22Rv1 (cell line): ENCODE measurements around the gene SLC43A1.
"Not testable (repeated sequence)": the region's sequence is repeated elsewhere in the genome, so short reads cannot be mapped to it uniquely, and the experiment has no call there.

Source experiments
- H3K27ac ChIP-seq: fragments of 450-650 bp; 2 replicates; pipeline ENCODE4 v1.5.1; 2017
- ZFX ChIP-seq: fragments of 450-650 bp; IDR thresholded peaks from 2 replicates; pipeline ENCODE4 v1.6.1; 2017; ENCODE audit warnings: antibody characterized with exemption, borderline replicate concordance
- TF ChIP-seq, protein P1 (sequence below): fragments of 450-650 bp; IDR thresholded peaks from 2 replicates; pipeline ENCODE4 v1.5.1; 2017; ENCODE audit warnings: mild to moderate bottlenecking

SLC43A1 gene

DNA sequence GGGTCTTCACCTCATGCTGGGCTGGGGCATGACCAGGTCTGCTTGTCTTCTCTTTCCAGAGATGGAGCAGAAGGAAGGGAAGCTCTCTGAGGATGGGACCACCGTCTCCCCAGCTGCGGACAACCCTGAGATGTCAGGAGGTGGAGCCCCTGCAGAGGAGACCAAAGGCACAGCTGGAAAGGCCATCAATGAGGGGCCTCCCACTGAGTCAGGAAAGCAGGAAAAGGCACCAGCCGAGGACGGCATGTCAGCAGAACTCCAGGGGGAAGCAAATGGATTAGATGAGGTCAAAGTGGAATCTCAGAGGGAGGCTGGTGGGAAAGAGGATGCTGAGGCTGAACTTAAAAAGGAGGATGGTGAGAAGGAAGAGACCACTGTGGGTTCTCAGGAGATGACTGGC lies 27.1 kb upstream of the SLC43A1 start:
- no peak overlapping the region for H3K27ac ChIP-seq
- TF ChIP-seq ZFX, result no peak

DNA sequence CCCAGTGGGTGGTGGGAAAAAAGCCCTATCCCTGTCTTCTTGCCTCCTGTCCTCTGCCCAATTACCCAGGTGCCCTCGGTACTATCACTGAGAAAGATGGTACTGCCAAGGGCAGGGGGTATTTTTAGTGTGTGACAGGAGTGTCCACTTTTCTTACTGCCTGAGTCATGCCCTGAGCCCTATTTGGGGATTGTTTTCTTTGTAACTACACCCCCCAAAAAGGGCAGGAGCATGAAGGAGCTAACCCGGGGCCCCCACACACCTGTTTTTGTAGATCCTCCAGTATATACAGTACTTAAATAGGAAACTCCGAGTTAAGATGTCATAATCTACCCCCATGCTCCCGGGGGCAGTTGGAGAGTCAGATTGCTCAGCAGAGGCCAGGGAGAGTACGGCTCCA lies 25.7 kb upstream of the SLC43A1 start:
- no peak overlapping the region for H3K27ac ChIP-seq
- TF ChIP-seq ZFX, result no peak

DNA sequence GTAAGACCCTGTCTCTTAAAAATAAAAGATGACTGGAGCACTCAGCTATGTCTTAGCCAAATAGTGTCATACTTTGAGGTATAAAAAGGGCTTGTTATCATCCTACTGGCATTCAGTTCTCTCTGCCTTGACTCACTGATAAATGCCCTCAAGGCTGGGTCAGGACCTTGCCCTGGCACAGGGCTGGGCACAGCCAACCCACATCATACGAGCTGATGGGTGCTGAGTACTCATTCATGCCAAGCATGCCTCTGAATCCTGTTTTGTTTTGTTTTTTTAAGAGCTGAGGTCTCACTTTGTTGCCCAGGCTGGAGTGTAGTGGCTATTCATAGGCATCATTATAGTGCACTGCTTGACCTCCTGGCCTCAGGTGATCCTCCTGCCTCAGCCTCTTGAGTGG lies 23.8 kb upstream of the SLC43A1 start:
- H3K27ac ChIP-seq, result no peak overlapping the region
- TF ChIP-seq ZFX, result no peak
- TF ChIP-seq, protein P1, sequence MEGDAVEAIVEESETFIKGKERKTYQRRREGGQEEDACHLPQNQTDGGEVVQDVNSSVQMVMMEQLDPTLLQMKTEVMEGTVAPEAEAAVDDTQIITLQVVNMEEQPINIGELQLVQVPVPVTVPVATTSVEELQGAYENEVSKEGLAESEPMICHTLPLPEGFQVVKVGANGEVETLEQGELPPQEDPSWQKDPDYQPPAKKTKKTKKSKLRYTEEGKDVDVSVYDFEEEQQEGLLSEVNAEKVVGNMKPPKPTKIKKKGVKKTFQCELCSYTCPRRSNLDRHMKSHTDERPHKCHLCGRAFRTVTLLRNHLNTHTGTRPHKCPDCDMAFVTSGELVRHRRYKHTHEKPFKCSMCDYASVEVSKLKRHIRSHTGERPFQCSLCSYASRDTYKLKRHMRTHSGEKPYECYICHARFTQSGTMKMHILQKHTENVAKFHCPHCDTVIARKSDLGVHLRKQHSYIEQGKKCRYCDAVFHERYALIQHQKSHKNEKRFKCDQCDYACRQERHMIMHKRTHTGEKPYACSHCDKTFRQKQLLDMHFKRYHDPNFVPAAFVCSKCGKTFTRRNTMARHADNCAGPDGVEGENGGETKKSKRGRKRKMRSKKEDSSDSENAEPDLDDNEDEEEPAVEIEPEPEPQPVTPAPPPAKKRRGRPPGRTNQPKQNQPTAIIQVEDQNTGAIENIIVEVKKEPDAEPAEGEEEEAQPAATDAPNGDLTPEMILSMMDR, result no peak

DNA sequence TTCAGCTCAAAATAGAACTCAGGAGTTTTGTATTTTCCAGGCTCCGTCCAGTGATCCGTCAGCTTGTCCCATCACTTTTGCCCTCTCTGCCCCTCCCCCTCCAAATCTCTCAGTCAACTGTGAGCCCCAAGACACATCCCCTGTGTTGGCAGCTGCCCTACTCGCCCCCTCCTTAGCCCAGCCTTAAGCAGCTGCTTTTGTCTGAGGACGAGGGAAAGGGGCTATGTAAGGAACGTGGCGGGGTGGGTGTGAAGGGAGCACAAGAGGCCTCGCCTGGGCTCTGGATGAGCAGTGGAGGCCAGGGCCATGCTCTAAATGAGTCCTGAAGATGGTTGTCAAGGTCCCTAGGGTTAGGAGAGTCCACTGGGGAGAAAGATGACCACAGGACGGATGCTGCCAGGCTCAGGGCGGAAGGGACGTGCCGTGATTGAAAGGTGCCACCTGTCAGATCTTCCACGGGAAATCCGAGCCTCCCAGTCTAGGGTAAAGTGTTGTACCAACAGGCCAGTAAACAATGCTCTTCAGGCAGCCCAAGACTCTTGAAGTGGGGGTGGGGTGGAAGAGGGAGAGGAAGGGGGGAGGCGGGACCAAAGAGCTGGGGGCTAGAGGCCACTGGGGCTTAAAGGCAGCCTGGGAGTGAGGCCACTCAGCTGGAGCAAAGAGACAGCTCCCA lies 21.6 kb upstream of the SLC43A1 start, which contains the start of gene SMTNL1:
TSS of gene SMTNL1 (plus strand) at position 649 of the 673 bp plus-strand sequence. CDS start 5,048 bp downstream, outside the sequence.
- no peak within 1 kb of the TSS for H3K27ac ChIP-seq
- no peak for TF ChIP-seq ZFX
- TF ChIP-seq, protein P1, result no peak

DNA sequence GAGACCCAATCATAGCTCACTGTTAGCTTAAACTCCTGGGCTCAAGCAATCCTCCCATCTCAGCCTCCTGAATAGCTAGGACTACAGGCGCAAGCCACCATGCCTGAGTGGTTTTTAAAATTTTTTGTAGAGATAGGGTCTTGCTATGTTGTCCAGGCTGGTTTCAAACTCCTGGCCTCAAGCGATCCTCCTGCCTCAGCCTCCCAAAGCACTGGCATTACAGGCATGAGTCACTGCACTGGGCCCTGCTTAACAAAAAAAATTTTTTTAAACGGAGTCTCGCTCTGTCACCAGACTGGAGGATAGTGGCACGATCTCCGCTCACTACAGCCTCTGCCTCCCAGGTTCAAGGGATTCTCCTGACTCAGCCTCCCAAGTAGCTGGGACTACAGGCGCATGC lies 18.9 kb upstream of the SLC43A1 start:
- H3K27ac ChIP-seq, result not testable (repeated sequence)

DNA sequence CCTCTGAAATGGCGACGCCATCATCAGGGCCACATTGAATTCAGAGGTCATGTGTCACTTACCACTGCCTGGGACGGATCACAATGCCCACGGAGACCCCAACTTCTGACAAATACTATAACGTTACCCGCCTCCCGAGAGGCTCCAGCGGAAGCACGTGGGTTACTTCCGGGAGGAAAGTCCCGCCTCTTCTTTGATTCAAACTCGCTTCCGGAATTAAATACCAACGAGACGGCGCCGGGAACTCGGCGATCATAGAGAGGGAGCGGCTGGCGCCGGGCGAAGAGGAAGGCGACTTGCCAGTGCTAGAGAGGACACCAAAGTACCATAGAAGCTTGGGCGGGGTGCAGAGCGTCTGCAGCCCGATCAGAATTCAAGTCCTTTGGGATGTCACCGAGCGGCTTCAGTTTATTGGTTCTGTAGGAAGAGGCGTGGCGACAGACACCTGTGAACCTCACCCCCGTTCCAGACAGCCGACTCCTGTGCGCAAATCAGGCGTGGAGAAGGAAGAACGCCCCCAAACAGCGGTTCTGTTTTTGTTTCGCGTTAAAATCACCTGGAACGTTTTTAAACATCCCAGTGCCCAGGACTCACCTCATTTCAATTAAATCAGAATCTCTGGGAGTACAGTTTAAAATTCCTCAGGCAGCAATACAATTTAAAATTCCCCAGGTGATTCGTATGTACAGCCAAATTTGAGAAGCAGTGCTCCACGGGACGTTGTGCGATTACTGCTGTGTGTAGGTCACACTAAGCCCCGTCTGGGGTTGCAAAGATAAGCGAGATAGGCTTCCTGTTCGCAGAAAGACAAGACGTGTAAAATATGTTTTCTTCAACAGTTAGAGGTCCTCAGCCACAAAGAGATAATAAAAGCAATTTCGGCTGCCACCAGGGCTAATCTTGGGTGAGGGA lies 15.3 kb upstream of the SLC43A1 start, which contains the start of gene TIMM10:
TSS of gene TIMM10 (minus strand) at position 159 of the 912 bp plus-strand sequence. CDS start 565 bp downstream, outside the sequence.
- H3K27ac ChIP-seq, result peak within 1 kb of the TSS; percentile 76
- no peak for TF ChIP-seq ZFX
- TF ChIP-seq, protein P1, result no peak

DNA sequence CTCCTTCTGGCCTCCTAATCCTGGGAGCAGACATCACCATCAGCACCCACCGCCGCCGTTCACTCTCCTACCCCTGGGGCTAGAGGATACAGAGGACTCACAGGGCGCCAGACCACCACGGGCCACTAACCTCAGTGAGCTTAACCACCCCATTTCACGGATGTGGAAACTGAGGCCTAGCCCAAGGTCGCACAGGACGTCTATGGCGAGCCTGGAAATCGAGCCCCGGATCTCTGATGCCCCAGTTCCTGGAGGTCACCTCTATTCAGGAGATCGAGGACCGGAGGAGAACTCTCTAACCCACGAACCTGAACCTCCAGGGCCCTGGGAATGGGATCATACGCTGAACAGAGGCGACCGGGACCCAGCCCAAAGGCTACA lies 14.7 kb upstream of the SLC43A1 start:
- TF ChIP-seq, protein P1, result no peak
- TF ChIP-seq ZFX, result no peak
- H3K27ac ChIP-seq, result peak overlapping the region; percentile 76

DNA sequence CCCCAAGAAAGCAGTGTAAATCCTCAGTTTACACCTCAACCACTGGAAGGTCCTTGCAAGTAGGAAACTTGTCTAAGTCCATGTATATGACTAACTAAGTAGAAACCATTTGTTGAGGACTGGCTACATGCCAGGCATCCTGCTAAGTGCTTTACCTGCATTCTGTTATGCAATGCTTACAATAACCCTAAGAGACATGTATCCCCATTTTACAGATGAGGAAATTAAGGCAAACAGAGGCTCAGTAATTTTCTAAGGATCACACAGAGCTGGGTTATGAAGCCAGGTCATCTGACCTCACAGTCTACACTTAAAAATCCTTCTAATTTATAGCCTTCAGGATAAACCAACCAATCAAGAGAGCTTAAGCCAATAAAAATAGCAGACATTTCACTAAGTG lies 13.5 kb upstream of the SLC43A1 start:
- no peak for TF ChIP-seq ZFX
- TF ChIP-seq, protein P1, result no peak
- H3K27ac ChIP-seq, result peak overlapping the region; percentile 76; the same call in 1 of the 2 replicates
